H54 (cell line): Measurements from ENCODE around the gene ZNF546.
"Not testable (repeated sequence)": the region's sequence is repeated elsewhere in the genome, so short reads cannot be mapped to it uniquely, and the experiment has no call there.

Experiments used
- DNase-seq: peaks from one replicate; pipeline ENCODE4 v3.0.0; 2011; ENCODE audit warnings: low spot score, mixed read lengths; ENCODE audit not compliant: insufficient read length
- FAIRE-seq: peaks from 3 replicates; lab custom pipeline; 2011; peaks lifted over from hg19 to GRCh38; lab: Jason Lieb, UNC
- POLR2A ChIP-seq: IDR thresholded peaks from 2 replicates; pipeline ENCODE4 v1.6.1; 2011; ENCODE audit warnings: low read depth, mild to moderate bottlenecking, low read length

The ZNF546 gene

DNA sequence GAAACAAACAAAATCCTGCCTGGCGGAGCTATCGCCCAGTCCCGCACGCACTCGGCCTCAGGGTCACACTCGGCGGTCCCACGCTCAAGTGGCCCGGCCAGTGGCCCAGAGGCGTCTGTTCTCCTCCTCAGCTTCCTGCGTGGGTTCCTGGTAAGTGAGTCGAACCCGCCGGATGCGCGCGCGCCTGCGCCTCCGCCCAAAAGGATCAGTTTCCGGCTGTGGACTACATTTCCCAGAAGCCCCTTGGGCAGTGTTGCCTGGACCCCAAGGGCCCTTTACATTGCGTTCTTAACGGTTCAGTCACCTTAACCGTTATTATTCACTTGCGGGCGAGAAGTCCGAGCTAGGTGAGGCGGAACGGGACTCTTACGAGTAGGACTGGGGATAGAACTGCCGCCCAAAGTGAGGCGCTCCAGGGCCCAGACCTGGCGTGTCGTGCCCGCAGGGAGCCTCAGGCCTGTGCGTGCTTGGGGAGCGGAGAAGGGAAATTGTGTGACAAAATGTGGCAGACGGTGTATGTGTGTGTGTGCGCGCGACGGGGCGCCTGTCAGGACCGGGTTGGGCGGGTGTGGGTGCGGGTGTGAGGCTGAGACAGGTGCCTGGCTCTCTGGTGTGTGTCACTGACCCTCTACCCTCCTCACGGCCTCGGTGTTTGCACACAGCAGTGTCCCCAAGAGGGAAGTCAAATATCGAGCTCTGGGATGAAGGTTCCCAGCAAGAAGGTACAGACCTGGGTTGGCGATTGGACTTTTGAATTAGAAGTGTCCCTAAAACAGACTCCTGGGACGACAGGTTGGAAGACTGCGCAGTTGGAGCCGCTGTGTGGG is at the start of gene ZNF546:
TSS of gene ZNF546 (plus strand) at position 250 of the 827 bp plus-strand sequence. CDS start 1,267 bp downstream, outside the sequence.
- peak; percentile 81 for FAIRE-seq
- DNase-seq, result peak; percentile 89
- peak; percentile 91 for TF ChIP-seq POLR2A

- no peak for FAIRE-seq
- TF ChIP-seq POLR2A, result no peak
- DNase-seq, result no peak
Observed at GRCh38 chr19:39949026-39949747, 47.7 kb upstream of the ZNF546 start.

GRCh38 chr19:39951065-39951650 is 45.7 kb upstream of the ZNF546 start:
- FAIRE-seq (no peak), DNase-seq (no peak)
- no peak for TF ChIP-seq POLR2A

GRCh38 chr19:39951686-39952085 is 45.2 kb upstream of the ZNF546 start:
- FAIRE-seq, result no peak
- no peak for TF ChIP-seq POLR2A
- peak; percentile 44 for DNase-seq

DNA sequence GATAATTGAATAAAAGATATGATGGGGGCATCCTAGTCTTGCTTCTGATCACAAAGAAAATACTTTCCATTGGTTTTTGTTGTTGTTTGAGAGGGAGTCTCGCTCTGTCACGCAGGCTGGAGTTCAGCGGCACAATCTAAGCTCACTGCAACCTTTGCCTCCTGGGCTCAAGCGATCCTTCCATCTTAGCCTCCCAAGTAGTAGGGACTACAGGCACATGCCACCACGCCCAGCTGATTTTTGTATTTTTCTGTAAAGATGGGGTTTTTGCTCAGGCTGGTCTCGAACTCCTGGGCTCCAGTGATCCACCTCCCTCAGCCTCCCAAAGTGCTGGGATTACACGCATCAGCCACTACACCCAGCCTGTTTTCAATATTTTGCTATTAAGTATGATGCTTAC is 42.9 kb upstream of the ZNF546 start:
- TF ChIP-seq POLR2A, result no peak
- FAIRE-seq, result no peak
- no peak for DNase-seq

DNA sequence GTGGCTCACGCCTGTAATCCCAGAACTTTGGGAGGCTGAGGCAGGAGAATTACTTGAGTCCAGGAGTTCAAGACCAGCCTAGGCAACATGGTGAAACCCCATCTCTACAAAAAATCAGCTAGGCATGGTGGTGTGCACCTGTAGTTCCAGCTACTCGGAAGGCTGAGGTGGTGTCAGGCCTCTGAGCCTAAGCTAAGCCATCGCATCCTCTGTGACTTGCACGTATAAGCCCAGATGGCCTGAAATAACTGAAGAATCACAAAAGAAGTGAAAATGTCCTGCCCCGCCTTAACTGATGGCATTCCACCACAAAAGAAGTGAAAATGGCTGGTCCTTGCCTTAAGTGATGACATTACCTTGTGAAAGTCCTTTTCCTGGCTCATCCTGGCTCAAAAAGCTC is 39.0 kb upstream of the ZNF546 start:
- not testable (repeated sequence) for FAIRE-seq, DNase-seq

- FAIRE-seq, result not testable (repeated sequence)
Observed at GRCh38 chr19:39958942-39959341, 37.9 kb upstream of the ZNF546 start.

DNA sequence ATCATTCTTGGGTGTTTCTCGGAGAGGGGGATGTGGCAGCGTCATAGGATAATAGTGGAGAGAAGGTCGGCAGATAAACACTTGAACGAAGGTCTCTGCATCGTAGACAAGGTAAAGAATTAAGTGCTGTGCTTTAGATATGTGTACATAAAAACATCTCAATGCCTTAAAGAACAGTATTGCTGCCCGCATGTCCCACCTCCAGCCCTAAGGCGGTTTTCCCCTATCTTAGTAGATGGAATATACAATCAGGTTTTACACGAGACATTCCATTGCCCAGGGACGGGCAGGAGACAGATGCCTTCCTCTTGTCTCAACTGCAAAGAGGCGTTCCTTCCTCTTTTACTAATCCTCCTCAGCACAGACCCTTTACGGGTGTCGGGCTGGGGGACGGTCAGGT is 37.5 kb upstream of the ZNF546 start:
- DNase-seq, result not testable (repeated sequence)

More at GRCh38 chr19:39958942-39959341, 37.9 kb upstream of the ZNF546 start:
- not testable (repeated sequence) for DNase-seq

DNA sequence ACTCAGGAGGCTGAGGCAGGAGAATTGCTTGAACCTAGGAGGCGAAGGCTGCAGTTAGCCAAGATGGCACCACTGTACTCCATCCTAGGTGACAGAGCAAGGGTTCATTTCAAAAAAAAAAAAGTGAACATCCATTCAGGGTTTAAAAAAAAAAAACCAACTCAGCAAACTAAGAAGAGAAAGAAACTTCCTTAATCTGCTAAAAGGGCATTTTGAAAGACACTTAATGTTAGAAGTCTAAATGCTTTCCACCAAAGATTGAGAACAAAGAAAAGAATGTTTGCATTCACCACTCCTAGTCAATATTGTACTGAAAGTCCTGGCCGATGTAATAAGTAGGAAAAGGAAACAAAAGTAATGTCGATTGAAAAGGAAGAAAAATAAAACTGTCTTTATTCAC is 33.0 kb upstream of the ZNF546 start:
- FAIRE-seq (peak; percentile 20), DNase-seq (no peak)

More for the DNA sequence above, 37.5 kb upstream of the ZNF546 start:
- not testable (repeated sequence) for FAIRE-seq

DNA sequence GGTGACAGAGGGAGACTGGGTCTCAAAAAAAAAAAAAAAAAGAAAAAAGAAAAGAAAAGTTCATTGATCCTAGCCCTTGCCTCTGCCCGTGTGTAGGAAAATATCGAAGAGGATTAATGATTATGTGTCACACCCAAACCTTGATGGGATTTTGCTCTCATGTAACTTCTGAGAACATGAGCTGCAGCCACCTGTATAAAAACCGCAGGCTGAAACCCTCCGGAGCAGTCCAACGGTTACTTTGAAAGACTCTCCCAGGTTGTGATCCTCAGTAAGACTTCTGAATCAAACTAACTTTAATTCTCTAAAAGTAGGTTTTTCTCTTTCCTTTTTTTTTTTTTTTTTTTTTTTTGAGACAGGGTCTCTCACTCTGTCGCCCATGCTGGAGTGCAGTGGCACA is 30.2 kb upstream of the ZNF546 start:
- no peak for TF ChIP-seq POLR2A
- FAIRE-seq, result no peak
- DNase-seq, result no peak

More for the DNA sequence above, 33.0 kb upstream of the ZNF546 start:
- TF ChIP-seq POLR2A, result no peak

- FAIRE-seq (no peak), DNase-seq (no peak)
- TF ChIP-seq POLR2A, result no peak
Observed at GRCh38 chr19:39967561-39967960, 29.3 kb upstream of the ZNF546 start.

GRCh38 chr19:39968789-39969188 is 28.1 kb upstream of the ZNF546 start:
- FAIRE-seq, result no peak
- TF ChIP-seq POLR2A, result no peak
- no peak for DNase-seq

DNA sequence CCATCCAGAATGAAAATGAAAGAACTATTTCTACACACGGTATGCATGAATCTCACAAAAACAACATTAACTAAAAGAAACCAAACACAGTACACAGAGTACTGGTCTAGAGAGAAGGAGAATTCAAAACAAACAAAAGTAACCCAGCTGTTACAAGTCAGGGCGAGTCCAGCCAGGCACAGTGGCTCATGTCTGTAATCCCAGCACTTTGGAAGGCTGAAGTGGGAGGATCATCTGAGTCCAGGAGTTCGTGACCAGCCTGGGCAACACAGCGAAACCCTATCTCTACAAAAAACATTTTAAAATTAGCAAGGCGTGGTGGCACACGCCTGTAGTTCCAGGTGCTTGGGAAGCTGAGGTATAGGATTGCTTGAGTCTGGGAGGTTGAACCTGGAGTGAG is 27.6 kb upstream of the ZNF546 start:
- FAIRE-seq, result no peak
- no peak for DNase-seq
- no peak for TF ChIP-seq POLR2A
